A673 (cell line): Measurements from ENCODE around the gene TMEM62. TPM values are rescaled to one million over a fixed set of nuclear protein-coding genes. Genes with fewer than 3 reads are reported as not detected.

Experiments
- BruUV-seq: library from RNA; stranded (reverse); fragments of 400-500 nt; replicated peaks from 2 replicates; lab custom pipeline; 2021; lab: Mats Ljungman, UMichigan
- CTCF ChIA-PET: fragments of 300-600 bp; sonication (Branson Sonifier 250); formaldehyde crosslinking; loops from one replicate; lab custom pipeline; 2022; ENCODE audit warnings: antibody characterized with exemption; lab: Charles Lee
- POLR2A ChIA-PET: fragments of 300-600 bp; sonication (Branson Sonifier 250); formaldehyde crosslinking; loops from one replicate; lab custom pipeline; 2022; ENCODE audit warnings: antibody characterized with exemption; ENCODE audit not compliant: low non-redundant PET; lab: Charles Lee
- DNase-seq: peaks from one replicate; pipeline ENCODE4 v3.0.0-alpha.2; 2015; ENCODE audit warnings: low spot score
- H3K27ac ChIP-seq: fragments of 200-600 bp; sonication (generic); 2 replicates; pipeline ENCODE4 v1.5.1; 2016; ENCODE audit warnings: mixed run types, low read depth, mild to moderate bottlenecking, mixed read lengths, antibody characterized with exemption, low read length; ENCODE audit not compliant: poor library complexity, severe bottlenecking
- H3K27me3 ChIP-seq: fragments of 200-600 bp; sonication (generic); replicated peaks from 2 replicates; pipeline ENCODE4 v1.6.1; 2017; ENCODE audit warnings: mixed run types, low read depth, mild to moderate bottlenecking, mixed read lengths, antibody characterized with exemption, low read length; ENCODE audit not compliant: insufficient read depth, poor library complexity
- H3K36me3 ChIP-seq: fragments of 200-600 bp; sonication (generic); 2 replicates; pipeline ENCODE4 v1.6.1; 2016; ENCODE audit warnings: mixed run types, mild to moderate bottlenecking, mixed read lengths, antibody characterized with exemption, low read length; ENCODE audit not compliant: insufficient read depth, poor library complexity, severe bottlenecking
- H3K4me1 ChIP-seq: fragments of 200-600 bp; sonication (generic); 2 replicates; pipeline ENCODE4 v1.6.1; 2017; ENCODE audit warnings: mixed run types, mild to moderate bottlenecking, mixed read lengths, antibody characterized with exemption, low read length; ENCODE audit not compliant: insufficient read depth, poor library complexity, severe bottlenecking
- H3K4me3 ChIP-seq: fragments of 200-600 bp; sonication (generic); 2 replicates; pipeline ENCODE4 v1.5.1; 2016; ENCODE audit warnings: low read depth, mixed run types, mild to moderate bottlenecking, mixed read lengths, low read length; ENCODE audit not compliant: poor library complexity, severe bottlenecking
- H3K9me3 ChIP-seq: fragments of 200-600 bp; sonication (generic); 2 replicates; pipeline ENCODE4 v1.6.1; 2016; ENCODE audit warnings: mixed run types, low read depth, mild to moderate bottlenecking, mixed read lengths, antibody characterized with exemption, low read length; ENCODE audit not compliant: poor library complexity, severe bottlenecking
- CTCF ChIP-seq: fragments of 300-800, 200-600 bp; sonication (generic); conservative IDR thresholded peaks from 2 replicates; pipeline ENCODE4 v1.5.1; 2017; ENCODE audit warnings: low read depth, mild to moderate bottlenecking, antibody characterized with exemption, low read length, moderate library complexity, mixed read lengths
- EZH2 ChIP-seq: fragments of 200-600 bp; sonication (generic); IDR thresholded peaks from 2 replicates; pipeline ENCODE4 v1.6.1; 2017; ENCODE audit warnings: borderline replicate concordance, low read depth, mild to moderate bottlenecking, mixed read lengths, antibody characterized with exemption, low read length; ENCODE audit not compliant: poor library complexity, severe bottlenecking
- intact Hi-C: fragments of 100-400 bp; cut with micrococcal nuclease; formaldehyde crosslinking; loops from one replicate; pipeline ENCODE4 v1.10.0; 2022; ENCODE audit not compliant: unreplicated experiment
- total RNA-seq: library from RNA; stranded (reverse); gene quantifications from 2 replicates; pipeline ENCODE4 v1.2.3, GENCODE V29; 2021

Gene TMEM62
- total RNA-seq, 1 experiment from 2014 or later: 5.4 TPM

GRCh38 chr15:43150191-43150929, 17.0 kb downstream of the TMEM62 start:
- no peaks in the 10 kb centered on the region for H3K27me3 ChIP-seq
- no peak overlapping the region for H3K4me3 ChIP-seq
- ChIA-PET POLR2A (interaction anchor here (0.6 kb wide), 1 partner anchor 567 kb away, joined by 3 read pairs; no protein-coding TSS in a partner anchor), CTCF (no interaction called here)
- intact Hi-C loops: no loop called here
- peak overlapping the region; percentile 38 for H3K27ac ChIP-seq
- no peaks in the 10 kb centered on the region for H3K36me3 ChIP-seq
- H3K4me1 ChIP-seq: peaks cover 5% of the 10 kb centered on the region
- peak; percentile 89 for DNase-seq
- no peaks in the 10 kb centered on the region for H3K9me3 ChIP-seq
- no TSS peak for BruUV-seq
- no peak for TF ChIP-seq CTCF
- TF ChIP-seq EZH2: no peak

- Histone ChIP-seq H3K36me3 (no peaks in the 10 kb centered on the region), H3K27me3 (no peaks in the 10 kb centered on the region), H3K9me3 (no peaks in the 10 kb centered on the region), H3K4me1 (peaks cover 5% of the 10 kb centered on the region), H3K4me3 (no peak overlapping the region), H3K27ac (no peak overlapping the region)
- TF ChIP-seq EZH2 (no peak), CTCF (no peak)
- DNase-seq: no peak
- ChIA-PET CTCF (no interaction called here), POLR2A (no interaction called here)
- no TSS peak for BruUV-seq
- intact Hi-C loops: no loop called here
These were observed 18.3 kb downstream of the TMEM62 start for GRCh38 chr15:43151688-43152087.

GRCh38 chr15:43153269-43153668, 19.9 kb downstream of the TMEM62 start:
- H3K27ac ChIP-seq: no peak overlapping the region
- ChIA-PET POLR2A (no interaction called here), CTCF (no interaction called here)
- H3K4me1 ChIP-seq: peaks cover 5% of the 10 kb centered on the region
- no peak for TF ChIP-seq EZH2
- no peak for TF ChIP-seq CTCF
- no TSS peak for BruUV-seq
- H3K4me3 ChIP-seq: no peak overlapping the region
- no peaks in the 10 kb centered on the region for H3K9me3 ChIP-seq
- no peaks in the 10 kb centered on the region for H3K27me3 ChIP-seq
- no peaks in the 10 kb centered on the region for H3K36me3 ChIP-seq
- intact Hi-C loops: no loop called here
- DNase-seq: no peak
